ENCODE results near the gene SLC12A8.

Gene SLC12A8

GRCh38 chr3:125072301-125072700 is 140.2 kb downstream of the SLC12A8 start:
- Histone ChIP-seq H2AFZ (ENCODE audit: low read length) (0 out of 2 replicates have a peak overlapping the region, but pooled peaks have one; percentile 17), H3K4me3 (ENCODE audit: low read length, poor library complexity, severe bottlenecking) (no peak overlapping the region), H3K79me2 (ENCODE audit: insufficient read depth, low read length) (no peaks in the 10 kb centered on the region), H3K9ac (ENCODE audit: low read depth, low read length, poor library complexity, severe bottlenecking) (no peak overlapping the region), H3K9me3 (ENCODE audit: insufficient read depth, low read depth, low read length) (no peaks in the 10 kb centered on the region), H3K36me3 (ENCODE audit: insufficient read depth, low read length) (no peaks in the 10 kb centered on the region), H3K27me3 (ENCODE audit: insufficient read depth, low read length, poor library complexity, severe bottlenecking) (no peaks in the 10 kb centered on the region), H3K4me1 (ENCODE audit: insufficient read depth, low read length, poor library complexity, severe bottlenecking) (peaks cover 9% of the 10 kb centered on the region), H3K4me2 (ENCODE audit: low read depth, low read length, poor library complexity, severe bottlenecking) (no peak overlapping the region), H4K20me1 (ENCODE audit: insufficient read depth, low read length, poor library complexity, severe bottlenecking) (no peaks in the 10 kb centered on the region), H3F3A (ENCODE audit: low read depth) (no peaks in the 10 kb centered on the region), H3K9me2 (replicated peaks; ENCODE audit: low read depth, low read length) (no peaks in the 10 kb centered on the region)
- no peak for TF ChIP-seq EZH2phosphoT487 (IDR thresholded peaks at IDR 0.05; ENCODE audit: borderline replicate concordance)
- TF ChIP-seq CTCF (conservative IDR thresholded peaks at IDR 0.05; ENCODE audit: low read length), result no peak

- Histone ChIP-seq H2AFZ (ENCODE audit: low read length) (peak overlapping the region; percentile 79; the same call in 1 of the 2 replicates), H3K9me2 (replicated peaks; ENCODE audit: low read depth, low read length) (no peaks in the 10 kb centered on the region), H4K20me1 (ENCODE audit: insufficient read depth, low read length, poor library complexity, severe bottlenecking) (no peaks in the 10 kb centered on the region), H3K27me3 (ENCODE audit: insufficient read depth, low read length, poor library complexity, severe bottlenecking) (no peaks in the 10 kb centered on the region), H3F3A (ENCODE audit: low read depth) (no peaks in the 10 kb centered on the region), H3K79me2 (ENCODE audit: insufficient read depth, low read length) (no peaks in the 10 kb centered on the region), H3K4me2 (ENCODE audit: low read depth, low read length, poor library complexity, severe bottlenecking) (no peak overlapping the region), H3K4me3 (ENCODE audit: low read length, poor library complexity, severe bottlenecking) (no peak overlapping the region), H3K9me3 (ENCODE audit: insufficient read depth, low read depth, low read length) (no peaks in the 10 kb centered on the region), H3K36me3 (ENCODE audit: insufficient read depth, low read length) (no peaks in the 10 kb centered on the region), H3K9ac (ENCODE audit: low read depth, low read length, poor library complexity, severe bottlenecking) (no peak overlapping the region), H3K4me1 (ENCODE audit: insufficient read depth, low read length, poor library complexity, severe bottlenecking) (peaks cover 9% of the 10 kb centered on the region)
- no peak for TF ChIP-seq CTCF (conservative IDR thresholded peaks at IDR 0.05; ENCODE audit: low read length)
- TF ChIP-seq EZH2phosphoT487 (IDR thresholded peaks at IDR 0.05; ENCODE audit: borderline replicate concordance), result no peak
Observed at GRCh38 chr3:125069968-125070745, 142.4 kb downstream of the SLC12A8 start.

GRCh38 chr3:125069452-125069851 is 143.1 kb downstream of the SLC12A8 start:
- Histone ChIP-seq H3K9me2 (replicated peaks; ENCODE audit: low read depth, low read length) (no peaks in the 10 kb centered on the region), H2AFZ (ENCODE audit: low read length) (peak overlapping the region; percentile 79), H3F3A (ENCODE audit: low read depth) (no peaks in the 10 kb centered on the region), H3K9ac (ENCODE audit: low read depth, low read length, poor library complexity, severe bottlenecking) (no peak overlapping the region), H3K36me3 (ENCODE audit: insufficient read depth, low read length) (no peaks in the 10 kb centered on the region), H3K79me2 (ENCODE audit: insufficient read depth, low read length) (no peaks in the 10 kb centered on the region), H3K4me2 (ENCODE audit: low read depth, low read length, poor library complexity, severe bottlenecking) (peak overlapping the region; percentile 15), H3K9me3 (ENCODE audit: insufficient read depth, low read depth, low read length) (no peaks in the 10 kb centered on the region), H3K4me1 (ENCODE audit: insufficient read depth, low read length, poor library complexity, severe bottlenecking) (peaks cover 9% of the 10 kb centered on the region), H3K27me3 (ENCODE audit: insufficient read depth, low read length, poor library complexity, severe bottlenecking) (no peaks in the 10 kb centered on the region), H3K4me3 (ENCODE audit: low read length, poor library complexity, severe bottlenecking) (no peak overlapping the region), H4K20me1 (ENCODE audit: insufficient read depth, low read length, poor library complexity, severe bottlenecking) (no peaks in the 10 kb centered on the region)
- TF ChIP-seq CTCF (conservative IDR thresholded peaks at IDR 0.05; ENCODE audit: low read length) (no peak), EZH2phosphoT487 (IDR thresholded peaks at IDR 0.05; ENCODE audit: borderline replicate concordance) (no peak)

Data from Loucy (cell line).